NOMO-1 treated with dmso at 0.1 percent for 144 hours (cell line): Measurements from ENCODE around the gene TMC1.
"Not testable (repeated sequence)": the region's sequence is repeated elsewhere in the genome, so short reads cannot be mapped to it uniquely, and the experiment has no call there.

Experiments used
- DNase-seq: peaks from one replicate; lab custom pipeline; 2025; ENCODE audit not compliant: unreplicated experiment; lab: John Stamatoyannopoulos, UW

Gene TMC1

DNA sequence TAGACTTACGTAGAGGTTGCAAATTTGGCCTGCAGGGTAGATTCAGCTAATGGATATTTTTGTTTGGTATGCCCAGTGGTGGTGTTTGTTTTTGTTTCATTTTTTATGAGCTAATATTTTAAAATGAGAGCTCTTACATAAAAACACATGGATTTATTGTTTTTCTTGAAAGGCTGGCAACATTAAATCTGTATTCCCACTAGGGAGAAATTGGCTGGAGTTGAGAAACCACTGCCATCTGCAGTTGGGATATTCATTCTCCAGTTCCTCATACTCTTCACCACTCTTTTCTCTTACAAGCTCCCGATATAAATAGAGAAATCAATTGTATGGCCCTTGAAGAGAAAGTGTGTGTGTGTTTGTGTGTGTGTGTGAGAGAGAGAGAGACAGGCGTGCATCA lies 288.2 kb downstream of the TMC1 start:
- DNase-seq: no peak

DNA sequence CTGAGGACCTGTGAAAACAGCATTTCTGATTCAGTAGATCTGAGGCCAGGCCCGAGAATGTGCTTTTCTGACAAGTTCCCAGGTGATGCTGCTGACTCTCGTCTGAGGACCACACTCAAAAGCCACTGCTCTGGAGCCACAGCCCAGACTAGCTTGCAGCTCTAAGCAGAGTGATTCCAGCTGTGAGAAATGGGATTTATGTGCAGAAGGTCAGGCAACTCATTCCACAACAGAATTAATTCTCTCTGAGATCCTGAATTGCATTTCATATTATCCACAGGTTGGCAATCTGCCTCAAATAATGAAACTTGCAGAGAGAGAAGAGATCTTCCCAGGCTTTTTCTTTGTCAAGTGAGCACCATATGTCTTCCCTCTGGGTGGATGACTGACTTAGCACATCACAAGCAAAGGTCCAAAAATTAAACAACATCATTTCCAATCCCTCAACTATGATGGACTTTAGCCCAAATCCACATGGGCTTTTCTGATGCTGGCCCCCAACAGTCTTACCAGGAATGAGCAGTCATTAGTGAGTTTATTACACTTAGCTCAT lies 291.2 kb downstream of the TMC1 start:
- no peak for DNase-seq

DNA sequence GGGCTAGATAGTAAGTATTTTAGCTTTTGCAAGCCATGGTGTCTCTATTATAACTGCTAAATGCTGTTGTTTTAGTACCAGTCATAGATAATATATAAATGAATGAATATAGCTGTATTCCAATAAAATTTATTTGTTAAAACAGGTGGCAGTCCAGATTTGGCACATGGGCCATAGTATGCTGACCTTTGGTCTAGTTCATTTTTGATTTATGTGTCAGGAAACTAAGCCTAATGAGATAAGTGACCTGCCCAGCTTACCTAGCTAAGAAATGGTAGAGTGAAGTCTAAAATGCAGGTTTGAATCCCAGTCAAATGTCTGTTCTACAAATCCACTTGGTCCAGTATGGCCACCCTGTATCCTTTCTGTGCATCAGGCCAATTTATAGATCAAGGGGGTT lies 292.1 kb downstream of the TMC1 start:
- DNase-seq: no peak

DNA sequence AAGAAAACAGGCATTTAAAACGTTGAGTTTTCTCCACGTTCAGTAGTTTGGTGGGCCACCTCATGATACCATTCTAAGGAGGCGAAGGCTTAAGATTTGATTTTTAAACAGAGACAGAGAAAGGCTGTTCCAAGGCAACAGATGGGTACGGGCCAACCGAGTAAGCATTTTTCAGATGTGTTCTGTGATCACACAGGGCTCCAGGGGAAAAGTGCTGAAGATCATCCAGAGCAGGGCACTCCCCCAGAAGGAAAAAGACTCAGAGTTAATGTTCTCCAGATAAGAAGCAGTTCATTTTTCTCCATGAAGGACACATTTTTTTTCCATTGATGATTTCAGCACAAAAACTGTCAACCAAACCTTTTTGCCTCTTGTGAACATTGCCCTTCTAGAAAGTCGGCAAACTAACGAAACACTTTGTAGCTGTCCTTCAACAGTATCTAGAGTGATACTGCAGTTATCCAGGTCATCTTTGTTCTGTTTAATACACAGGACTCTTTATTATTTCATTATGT lies 292.7 kb downstream of the TMC1 start:
- no peak for DNase-seq

DNA sequence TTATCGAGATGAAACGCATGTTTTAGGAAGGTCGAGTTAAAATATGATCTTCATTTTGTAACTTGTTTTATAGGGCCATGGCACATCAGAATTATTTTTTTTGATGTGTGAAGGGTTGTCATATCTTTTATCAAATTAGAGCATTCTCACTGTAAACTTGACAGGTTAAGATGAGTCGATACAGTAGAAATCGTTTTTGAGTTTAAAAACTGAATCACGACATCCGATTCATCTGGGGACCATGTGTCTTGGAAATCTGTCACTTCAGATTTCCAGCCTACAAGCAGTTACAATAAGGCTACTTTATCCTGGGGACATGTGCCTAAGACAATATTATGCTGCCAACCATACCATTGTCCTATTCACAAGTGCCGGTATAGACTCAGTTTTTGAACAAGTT lies 295.3 kb downstream of the TMC1 start:
- DNase-seq: no peak

DNA sequence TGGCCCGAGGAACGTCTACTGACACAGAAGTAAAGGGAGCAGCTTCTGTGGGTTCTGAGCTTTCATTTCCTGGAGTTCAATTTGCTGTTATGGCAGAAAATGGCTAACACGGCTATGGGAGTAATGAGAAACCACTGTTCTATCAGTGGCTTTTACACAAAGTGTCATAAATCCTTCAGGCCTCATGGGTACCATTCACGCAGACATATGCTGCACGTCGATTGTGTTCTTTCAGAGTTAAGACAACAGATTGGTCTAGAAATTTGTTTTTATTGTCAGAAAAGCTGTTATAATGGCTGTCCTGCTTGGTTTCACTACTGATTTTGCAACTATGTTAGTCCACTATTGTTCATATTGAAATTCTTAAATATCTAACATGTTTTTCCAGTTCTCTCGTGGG lies 296.0 kb downstream of the TMC1 start:
- DNase-seq: no peak

DNA sequence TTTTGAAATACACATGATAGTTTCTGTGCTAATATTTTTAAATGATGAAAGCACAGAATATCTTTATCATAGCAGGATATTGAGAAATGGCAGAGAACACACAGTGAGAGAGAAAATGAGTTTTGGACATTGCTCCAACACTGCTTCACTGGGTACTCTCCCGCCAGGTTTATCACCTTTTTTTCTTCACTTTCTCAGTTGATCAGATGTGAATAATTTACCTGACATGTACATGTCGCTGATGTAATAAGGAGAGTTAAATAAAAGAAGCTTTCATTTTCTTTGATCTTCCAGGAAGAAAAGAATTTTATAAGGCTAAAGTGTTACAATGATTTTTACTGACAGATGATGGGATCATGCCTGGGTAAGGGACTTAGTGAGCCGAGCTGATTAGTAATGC lies 297.0 kb downstream of the TMC1 start:
- no peak for DNase-seq

DNA sequence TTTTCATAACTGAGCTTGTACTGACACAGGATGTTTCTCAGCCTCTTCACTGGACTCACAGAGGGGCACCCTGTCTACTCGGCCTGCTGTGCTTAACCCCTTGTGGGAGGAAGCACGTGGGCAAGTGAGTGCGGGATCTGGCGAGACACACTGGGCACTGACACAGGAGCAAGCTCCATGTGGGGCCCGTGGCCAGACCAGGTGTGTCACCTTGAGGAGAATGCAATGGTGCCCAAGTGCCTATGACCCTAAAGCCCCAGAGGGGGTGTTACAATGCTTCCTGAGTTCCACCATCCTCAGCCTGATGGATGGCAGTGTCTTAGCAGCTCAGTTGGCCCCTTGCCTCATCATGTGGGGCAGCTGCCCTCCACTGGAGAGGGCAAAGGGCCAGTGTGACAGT lies 302.6 kb downstream of the TMC1 start:
- no peak for DNase-seq

DNA sequence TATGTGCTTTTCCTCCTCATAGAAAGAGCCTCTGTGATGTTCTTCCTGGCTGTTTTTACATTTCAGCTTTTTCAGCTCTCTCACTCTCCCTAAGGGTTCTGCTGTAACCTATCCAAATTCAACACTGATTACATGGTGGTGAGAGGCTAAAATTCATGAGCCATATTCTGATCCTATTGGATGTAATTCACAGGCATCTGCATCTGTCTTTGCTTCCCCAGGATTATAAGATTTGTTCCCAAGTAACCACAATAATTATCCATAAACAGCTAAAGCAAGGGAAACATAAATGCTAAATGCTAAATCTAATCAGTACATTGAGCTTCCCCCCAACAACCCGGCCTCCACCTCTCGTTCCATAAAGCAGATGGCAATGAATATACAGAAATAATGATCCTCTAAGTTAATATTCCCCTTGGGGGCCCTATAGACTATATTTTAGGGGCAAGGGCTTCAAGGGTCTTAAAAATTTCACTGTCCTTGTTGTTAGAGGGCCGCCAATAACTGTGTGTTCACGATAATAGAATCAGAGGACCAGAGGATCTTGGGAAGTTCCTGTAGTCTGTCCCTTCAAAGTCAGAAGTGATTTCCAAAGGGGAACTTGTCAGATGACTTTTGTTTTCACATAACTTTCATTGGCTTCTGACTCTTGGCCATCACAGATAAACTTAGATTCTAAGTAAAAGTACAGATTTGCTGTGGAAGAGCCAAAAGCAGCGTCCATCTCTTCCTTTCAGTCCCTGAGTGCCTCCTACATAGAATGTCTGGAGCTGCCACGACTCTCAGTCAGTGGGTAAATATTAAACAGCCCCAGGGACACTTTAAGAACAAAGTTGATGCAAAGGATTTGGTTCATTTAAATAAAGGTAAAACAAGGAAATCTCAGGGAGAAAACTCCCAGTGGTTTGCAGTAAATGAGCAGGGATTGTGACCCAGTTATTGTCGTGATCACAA lies 305.9 kb downstream of the TMC1 start:
- no peak for DNase-seq

DNA sequence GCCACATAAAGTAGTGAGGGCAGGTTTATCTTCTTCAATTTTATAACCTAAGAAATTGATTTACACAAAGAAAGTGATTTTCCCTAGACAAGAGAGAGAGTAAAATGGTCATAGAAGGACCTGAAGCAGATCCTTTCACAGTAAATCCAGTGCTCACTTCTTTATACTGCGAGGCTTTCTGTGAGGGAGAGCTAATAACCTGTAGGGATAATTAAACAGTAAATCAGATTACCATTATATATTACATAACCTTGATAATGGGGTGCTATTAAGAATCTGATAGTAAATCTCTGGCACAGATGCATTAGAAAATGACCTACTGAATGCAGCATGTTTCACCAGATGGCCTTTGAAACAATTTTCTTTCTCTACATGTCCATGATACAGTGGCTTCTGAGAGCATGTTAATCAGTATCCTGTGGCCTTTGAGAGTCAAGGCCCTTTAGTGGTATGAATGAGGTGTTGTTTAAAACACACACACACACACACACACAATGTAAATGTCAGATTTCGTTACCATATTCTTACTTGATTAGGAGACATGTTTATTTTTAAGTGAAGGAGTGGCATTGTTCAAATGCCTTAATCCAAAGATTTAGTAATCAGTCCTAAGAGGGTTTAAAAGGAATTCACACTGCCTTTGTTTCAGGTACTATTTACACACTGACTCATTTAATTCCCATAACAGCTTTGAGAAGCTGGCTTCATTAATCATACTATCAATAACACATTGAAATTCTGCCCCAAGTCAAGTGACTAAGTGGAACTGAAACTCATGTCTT lies 306.7 kb downstream of the TMC1 start:
- no peak for DNase-seq

DNA sequence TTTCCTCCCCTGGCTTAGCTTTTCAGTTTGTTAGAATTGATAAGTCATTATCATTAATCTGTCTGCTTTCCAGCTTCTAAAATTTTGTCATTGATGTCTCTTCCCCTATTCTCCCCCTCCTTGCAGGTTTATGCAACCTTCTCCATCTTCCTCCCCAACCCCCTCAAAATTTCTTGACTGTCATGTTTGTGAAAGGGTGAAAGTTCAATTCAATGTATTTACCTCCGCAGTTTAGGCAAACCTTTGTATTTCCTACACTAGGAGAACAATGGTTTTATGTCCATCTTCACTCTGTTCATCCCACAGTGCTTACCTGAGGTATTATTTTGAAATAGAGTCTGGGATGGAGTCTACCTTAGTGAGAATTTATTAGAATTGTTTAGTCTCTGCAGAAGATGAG lies 313.6 kb downstream of the TMC1 start:
- DNase-seq: no peak

DNA sequence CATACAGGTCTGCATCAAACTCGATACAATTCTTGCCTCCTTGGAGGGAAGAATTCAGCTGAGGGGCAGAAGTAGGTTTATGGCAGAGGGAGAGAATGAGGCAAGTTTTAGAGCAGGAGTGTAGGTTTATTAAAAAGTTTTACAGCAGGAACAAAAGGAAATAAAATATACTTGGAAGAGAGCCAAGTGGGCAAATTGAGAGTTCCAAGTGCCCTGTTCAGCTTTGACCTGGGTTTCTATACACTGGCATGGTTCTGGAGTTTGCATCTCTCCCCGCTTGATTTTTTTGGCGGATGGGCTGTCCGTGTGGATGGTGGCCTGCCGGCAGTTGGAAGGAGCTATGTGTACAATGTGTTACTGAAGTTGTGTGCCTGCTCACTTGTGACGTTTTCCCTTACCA lies 315.4 kb downstream of the TMC1 start:
- DNase-seq: no peak

DNA sequence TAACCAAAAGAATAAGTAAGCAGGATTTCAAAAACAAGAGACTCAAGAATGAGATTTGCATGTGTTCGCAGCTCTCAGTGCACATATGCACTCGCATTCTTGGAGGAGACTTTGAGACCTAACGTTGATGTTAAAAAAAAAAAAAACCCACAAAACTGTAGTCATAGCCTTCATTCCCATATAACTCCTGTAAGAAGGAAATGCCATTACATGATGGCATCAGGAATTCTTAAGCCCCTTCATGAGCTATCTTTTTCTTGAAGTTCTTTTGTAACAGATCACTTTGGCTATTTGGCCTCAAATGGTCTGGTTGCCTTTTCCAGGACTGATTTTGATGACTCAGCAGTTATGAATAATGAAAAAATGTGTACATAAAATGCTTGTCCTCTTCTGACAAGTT lies 317.7 kb downstream of the TMC1 start:
- DNase-seq: no peak

DNA sequence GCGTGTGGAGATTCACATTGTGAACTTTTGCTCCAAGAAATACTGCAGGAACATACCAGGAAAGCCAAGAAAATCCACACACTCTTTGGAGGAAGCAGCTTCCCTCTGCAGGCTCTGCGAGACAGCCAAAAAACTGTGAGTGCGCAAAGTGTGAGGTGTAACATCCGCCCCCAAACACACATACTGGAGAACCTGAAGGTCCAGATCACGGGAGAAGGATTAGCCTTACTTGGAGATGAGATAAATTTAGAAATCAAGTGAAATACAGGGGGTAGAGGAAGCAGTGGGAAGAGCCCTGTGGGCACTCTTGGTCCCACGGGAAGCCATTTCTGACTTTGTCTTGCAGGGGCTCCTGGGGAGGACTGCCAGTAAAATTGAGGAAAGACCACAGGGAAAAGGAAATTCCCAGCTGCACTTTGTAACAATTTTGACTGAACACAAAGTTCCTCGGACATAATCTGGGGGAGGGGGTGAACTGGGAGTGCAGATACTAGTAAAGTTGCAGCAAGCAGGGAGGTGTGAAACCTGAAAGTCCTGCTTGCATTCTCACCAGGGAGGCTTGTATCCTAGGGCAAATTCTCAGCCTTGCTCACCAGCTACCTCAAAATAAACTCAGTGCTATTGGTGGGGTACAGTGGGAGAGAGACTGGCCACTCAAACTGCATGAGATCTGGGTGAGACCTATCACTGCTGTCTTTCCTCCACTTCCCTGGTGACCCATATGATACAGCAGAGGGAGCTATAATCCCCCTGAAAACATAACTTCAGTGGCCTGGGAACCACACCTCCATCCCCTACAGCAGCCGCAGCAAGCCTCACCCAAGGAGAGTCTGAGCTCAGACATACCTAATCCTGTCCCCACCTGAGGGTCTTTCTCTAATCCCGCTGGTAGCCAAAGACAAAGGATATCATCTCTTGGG lies 322.4 kb downstream of the TMC1 start:
- DNase-seq: no peak

DNA sequence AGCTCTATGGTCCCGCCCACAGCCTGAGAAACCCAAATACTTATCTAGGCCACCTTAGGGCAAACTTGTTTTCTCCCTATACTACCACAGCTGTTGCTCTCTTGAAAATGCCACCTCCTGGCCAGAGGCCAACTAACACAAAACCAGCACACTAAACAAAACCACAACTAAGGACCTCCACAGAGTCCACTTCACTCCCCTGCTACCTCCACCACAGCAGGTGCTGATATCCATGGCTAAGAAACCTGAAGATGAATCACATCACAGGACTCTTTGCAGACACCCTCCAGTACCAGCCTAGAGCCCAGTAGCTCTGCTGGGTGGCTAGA lies 323.0 kb downstream of the TMC1 start:
- no peak for DNase-seq

DNA sequence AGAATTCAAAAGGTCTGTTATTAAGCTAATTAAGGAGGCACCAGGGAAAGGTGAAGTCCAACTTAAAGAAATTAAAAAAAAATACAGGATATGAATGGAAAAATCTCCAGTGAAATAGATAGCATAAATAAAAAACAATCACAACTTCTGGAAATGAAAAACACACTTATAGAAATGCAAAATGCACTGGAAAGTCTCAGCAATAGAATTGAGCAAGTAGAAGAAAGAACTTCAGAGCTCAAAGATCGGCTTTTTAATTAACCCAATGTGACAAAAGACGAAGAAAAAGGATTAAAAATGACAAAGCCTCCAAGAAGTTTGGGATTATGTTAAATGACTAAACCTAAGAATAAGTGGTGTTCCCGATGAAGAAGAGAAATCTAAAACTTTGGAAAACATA lies 323.6 kb downstream of the TMC1 start:
- DNase-seq: not testable (repeated sequence)

DNA sequence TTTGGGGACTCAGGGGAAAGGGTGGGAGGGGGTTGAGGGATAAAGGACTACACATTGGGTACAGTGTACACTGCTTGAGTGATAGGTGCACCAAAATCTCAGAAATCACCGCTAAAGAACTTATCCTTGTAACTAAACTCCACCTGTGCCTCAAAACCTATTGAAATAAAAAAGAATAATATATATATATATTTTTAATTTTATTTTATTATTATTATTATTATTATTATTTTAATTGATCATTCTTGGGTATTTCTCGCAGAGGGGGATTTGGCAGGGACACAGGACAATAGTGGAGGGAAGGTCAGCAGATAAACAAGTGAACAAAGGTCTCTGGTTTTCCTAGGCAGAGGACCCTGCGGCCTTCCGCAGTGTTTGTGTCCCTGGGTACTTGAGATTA lies 328.8 kb downstream of the TMC1 start:
- not testable (repeated sequence) for DNase-seq

DNA sequence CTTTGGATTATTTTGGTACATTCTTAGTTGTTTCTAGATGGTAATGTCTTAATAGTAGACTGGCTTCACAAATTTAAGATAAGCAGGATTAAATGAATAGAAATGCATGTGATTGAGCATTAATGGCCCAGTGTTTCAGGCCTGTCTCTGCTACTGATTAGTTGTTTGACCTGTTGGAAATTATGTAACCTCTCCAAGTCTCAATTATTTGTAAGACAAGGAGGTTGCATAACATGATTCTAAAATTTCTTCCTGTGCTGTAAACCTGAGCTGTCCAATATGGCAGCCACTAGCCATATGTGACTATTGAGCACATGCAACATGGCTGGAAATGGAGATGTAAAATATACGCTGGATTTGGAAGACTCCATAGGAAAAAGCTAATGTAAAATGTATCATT lies 333.9 kb downstream of the TMC1 start:
- no peak for DNase-seq

DNA sequence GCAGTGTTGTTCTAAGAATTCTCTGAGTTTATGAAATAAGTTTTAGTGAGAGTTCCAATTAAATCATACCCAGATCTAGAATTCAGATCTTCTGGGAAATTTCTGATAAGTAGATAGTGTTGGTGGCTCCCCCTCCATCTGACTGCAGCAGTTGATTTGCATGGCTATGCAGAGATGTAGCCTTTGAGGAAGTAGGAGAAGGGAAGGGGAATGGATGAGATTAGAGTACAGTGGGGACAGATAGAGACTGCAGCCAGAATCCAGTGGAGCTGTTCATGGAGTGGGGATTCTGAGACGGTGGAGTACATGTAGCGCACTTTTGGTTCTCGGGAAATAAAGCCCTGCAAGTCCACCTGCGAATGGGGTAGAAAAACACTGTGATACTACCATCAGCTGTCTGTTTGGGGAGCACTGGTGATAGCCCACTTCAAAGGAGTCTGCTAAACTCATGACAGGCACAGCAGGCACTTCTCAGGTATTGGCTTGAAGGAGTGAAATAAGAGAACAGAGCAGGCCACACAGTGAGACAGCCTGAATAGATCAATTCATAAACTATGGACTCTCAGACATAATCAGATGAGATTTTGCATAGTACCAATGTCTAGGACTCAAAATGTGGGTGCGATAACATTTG lies 334.6 kb downstream of the TMC1 start:
- DNase-seq: no peak

DNA sequence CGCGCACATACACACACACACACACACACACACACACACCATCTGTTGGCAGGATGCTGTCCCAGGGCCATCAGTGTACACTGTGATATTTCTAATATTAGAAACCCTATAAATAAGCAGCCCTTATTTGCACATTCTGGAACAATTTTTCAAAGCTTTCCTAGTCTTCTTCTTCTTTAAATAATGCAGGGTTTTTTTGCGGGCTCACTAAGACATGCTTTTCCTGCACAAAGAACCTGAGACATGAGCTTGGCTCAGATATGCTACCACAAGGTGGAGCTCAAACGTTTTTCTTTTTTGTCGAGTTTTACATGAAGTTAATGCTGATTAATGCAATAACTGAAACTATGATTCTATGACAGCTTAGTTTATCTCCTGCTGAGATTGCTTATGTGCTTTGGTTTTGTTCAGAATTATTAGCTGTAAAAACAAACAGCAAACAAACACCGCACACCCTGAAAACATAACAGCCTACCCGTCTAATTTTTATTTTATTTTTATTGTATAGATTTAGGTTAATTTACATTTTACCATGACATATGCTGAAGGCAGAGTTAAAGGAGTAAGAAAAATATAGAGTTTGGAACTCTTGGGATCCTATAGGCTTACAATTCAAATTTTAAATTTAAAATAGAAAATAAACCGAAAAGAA lies 335.7 kb downstream of the TMC1 start:
- no peak for DNase-seq
